Smooth muscle cell (in vitro differentiated cells): ENCODE data around the gene COMMD6. TPM values are rescaled to one million over a fixed set of nuclear protein-coding genes. Genes with fewer than 3 reads are reported as not detected.

Experiments
- DNase-seq: peaks from one replicate; lab custom pipeline; 2025; ENCODE audit not compliant: unreplicated experiment; lab: John Stamatoyannopoulos, UW
- H2AFZ ChIP-seq: fragments of 200-600 bp; sonication (generic); 2 replicates; pipeline ENCODE4 v1.6.0; 2016; ENCODE audit warnings: antibody characterized with exemption, low read depth, mild to moderate bottlenecking
- H3F3A ChIP-seq: fragments of 200-600 bp; sonication (generic); 2 replicates; pipeline ENCODE4 v1.6.0; 2017; ENCODE audit warnings: antibody characterized with exemption, low read depth
- H3K27ac ChIP-seq: fragments of 200-600 bp; sonication (generic); 2 replicates; pipeline ENCODE4 v1.5.1; 2016; ENCODE audit warnings: low read depth, mild to moderate bottlenecking
- H3K27me3 ChIP-seq: fragments of 200-600 bp; sonication (generic); 2 replicates; pipeline ENCODE4 v1.6.1; 2016; ENCODE audit warnings: low read depth, mild to moderate bottlenecking
- H3K36me3 ChIP-seq: fragments of 200-600 bp; sonication (generic); 2 replicates; pipeline ENCODE4 v1.5.1; 2016; ENCODE audit warnings: low read depth
- H3K4me1 ChIP-seq: fragments of 200-600 bp; sonication (generic); 2 replicates; pipeline ENCODE4 v1.5.1; 2016; ENCODE audit warnings: low read depth
- H3K4me2 ChIP-seq: fragments of 200-600 bp; sonication (generic); 2 replicates; pipeline ENCODE4 v1.6.0; 2016; ENCODE audit warnings: mild to moderate bottlenecking
- H3K4me3 ChIP-seq: fragments of 200-600 bp; sonication (generic); 2 replicates; pipeline ENCODE4 v1.5.1; 2016; ENCODE audit warnings: mild to moderate bottlenecking
- H3K79me2 ChIP-seq: fragments of 200-600 bp; sonication (generic); 2 replicates; pipeline ENCODE4 v1.6.0; 2016; ENCODE audit warnings: low read depth, mild to moderate bottlenecking
- H3K9ac ChIP-seq: fragments of 200-600 bp; sonication (generic); 2 replicates; pipeline ENCODE4 v1.6.0; 2016; ENCODE audit warnings: low read depth
- H3K9me3 ChIP-seq: fragments of 200-600 bp; sonication (generic); replicated peaks from 2 replicates; pipeline ENCODE4 v1.5.1; 2016; ENCODE audit warnings: low read depth
- H4K20me1 ChIP-seq: fragments of 200-600 bp; sonication (generic); 2 replicates; pipeline ENCODE4 v1.6.0; 2016; ENCODE audit warnings: low read depth
- WGBS: methylation state at CpG from one replicate; pipeline ENCODE4 v1.1.7; 2016; ENCODE audit warnings: low lambda C conversion rate; 5-methylcytosine and 5-hydroxymethylcytosine counted together
- polyA plus RNA-seq: library from polyadenylated mRNA; unstranded; fragments of >200 nt; fragmentation: Nextera tagmentation; extraction: Ambion mirVana; gene quantifications from 2 replicates; pipeline ENCODE4 v1.2.1, GENCODE V29; 2016
- total RNA-seq: library from RNA; depleted of rRNA; stranded (reverse); fragments of >200 nt; gene quantifications from 2 replicates; pipeline ENCODE4 v1.2.3, GENCODE V29; 2014
- TF ChIP-seq, protein P1 (sequence below): fragments of 200-600 bp; sonication (generic); IDR thresholded peaks from 2 replicates; pipeline ENCODE4 v1.5.1; 2017; ENCODE audit warnings: borderline replicate concordance, mild to moderate bottlenecking, antibody characterized with exemption; ENCODE audit not compliant: insufficient read depth, poor library complexity, severe bottlenecking

Gene COMMD6
- total RNA-seq, result 181 and 291 TPM in 2 replicates
- 270 and 284 TPM in 2 replicates for polyA plus RNA-seq

DNA sequence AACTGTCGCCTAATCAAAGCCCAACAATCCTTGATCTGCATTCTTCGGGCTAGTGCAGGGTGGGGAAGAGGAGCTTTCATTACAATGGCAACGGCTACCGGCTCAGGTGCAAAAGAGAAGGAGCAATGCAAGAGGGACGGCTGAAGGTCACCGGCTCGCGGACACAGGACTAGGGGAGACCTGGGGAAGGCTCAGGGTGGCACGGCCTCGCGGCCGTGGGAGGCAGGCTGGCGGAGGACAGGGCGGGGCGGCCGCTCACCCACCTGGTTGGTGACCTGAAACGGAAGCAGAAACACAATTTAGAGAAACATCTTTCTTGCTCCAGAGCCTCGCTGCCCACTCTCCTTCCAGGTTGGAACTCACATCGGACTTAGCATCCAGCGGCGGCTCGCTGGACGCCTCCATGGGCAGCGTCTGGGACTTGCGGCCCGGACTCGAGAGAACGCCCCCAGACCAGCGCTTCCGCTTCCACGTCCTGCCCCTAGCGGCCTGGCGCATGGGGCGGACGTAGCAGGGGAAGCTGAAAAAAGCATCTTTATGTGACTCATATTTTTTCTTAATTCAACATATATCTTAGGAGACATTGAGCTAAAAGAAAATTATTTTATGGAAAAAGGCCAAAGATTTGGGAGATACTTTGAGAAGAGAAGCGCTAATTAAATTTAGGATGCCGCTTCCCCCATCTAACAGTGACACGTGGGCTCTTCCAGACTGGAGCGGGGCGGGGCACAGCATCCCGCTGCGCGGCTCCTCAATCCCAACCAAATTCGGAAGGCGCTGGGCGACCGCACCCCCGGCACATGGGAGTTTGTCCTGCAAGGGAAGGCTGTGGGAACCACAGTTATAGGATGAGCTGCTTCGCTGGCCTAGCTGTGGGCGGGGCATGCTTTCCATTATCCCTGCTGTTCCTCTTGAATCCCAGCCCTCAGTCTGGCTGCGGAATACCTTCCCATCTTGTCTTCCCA is at the start of gene COMMD6:
COMMD6 (minus strand) TSS at position 441 of the 965 bp plus-strand sequence; CDS start at position 405, 36 bp downstream.
- Histone ChIP-seq H3K79me2 (peaks cover 29% of the 10 kb centered on the region), H3K27ac (peak within 1 kb of the TSS; percentile 82), H3K4me1 (peaks cover 16% of the 10 kb centered on the region), H2AFZ (peak within 1 kb of the TSS; percentile 96), H3K4me3 (peak within 1 kb of the TSS; percentile 79), H3K36me3 (peaks cover 6% of the 10 kb centered on the region), H3K27me3 (no peaks in the 10 kb centered on the region), H3K4me2 (peak within 1 kb of the TSS; percentile 95), H3K9ac (peak within 1 kb of the TSS; percentile 98), H3F3A (no peaks in the 10 kb centered on the region), H4K20me1 (peaks cover 6% of the 10 kb centered on the region), H3K9me3 (no peaks in the 10 kb centered on the region)
- TF ChIP-seq, protein P1, sequence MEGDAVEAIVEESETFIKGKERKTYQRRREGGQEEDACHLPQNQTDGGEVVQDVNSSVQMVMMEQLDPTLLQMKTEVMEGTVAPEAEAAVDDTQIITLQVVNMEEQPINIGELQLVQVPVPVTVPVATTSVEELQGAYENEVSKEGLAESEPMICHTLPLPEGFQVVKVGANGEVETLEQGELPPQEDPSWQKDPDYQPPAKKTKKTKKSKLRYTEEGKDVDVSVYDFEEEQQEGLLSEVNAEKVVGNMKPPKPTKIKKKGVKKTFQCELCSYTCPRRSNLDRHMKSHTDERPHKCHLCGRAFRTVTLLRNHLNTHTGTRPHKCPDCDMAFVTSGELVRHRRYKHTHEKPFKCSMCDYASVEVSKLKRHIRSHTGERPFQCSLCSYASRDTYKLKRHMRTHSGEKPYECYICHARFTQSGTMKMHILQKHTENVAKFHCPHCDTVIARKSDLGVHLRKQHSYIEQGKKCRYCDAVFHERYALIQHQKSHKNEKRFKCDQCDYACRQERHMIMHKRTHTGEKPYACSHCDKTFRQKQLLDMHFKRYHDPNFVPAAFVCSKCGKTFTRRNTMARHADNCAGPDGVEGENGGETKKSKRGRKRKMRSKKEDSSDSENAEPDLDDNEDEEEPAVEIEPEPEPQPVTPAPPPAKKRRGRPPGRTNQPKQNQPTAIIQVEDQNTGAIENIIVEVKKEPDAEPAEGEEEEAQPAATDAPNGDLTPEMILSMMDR, result peak; percentile 31
- DNase-seq, result peak; percentile 25
- 2% methylated on average over 51 of the region's 51 CpGs for WGBS

DNA sequence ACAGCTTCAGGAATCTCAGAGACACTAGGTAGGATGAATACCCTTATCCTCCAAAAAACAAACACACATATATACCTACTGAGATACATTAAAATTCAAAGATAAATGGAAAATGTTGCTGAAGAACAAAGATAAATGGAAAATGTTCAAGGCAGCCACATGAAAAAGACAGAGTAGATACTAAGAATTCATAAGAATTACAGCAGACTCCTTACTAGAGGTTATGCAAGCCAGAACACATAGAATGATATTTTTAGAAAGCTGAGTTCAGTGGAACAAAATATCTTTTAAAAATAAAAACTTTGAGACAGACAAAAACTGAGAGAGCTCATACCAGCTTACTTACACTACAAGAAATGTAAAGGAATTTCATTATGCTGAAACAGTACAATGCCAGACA is 47.5 kb upstream of the COMMD6 start:
- Histone ChIP-seq H3K27me3 (no peaks in the 10 kb centered on the region), H3K9me3 (no peaks in the 10 kb centered on the region), H2AFZ (no peak overlapping the region), H3F3A (no peaks in the 10 kb centered on the region), H3K4me2 (no peak overlapping the region), H3K27ac (no peak overlapping the region), H3K79me2 (no peaks in the 10 kb centered on the region), H4K20me1 (no peaks in the 10 kb centered on the region), H3K36me3 (peaks cover 20% of the 10 kb centered on the region), H3K4me1 (no peaks in the 10 kb centered on the region), H3K4me3 (no peak overlapping the region), H3K9ac (no peak overlapping the region)
- TF ChIP-seq, protein P1, result no peak
- DNase-seq, result no peak

DNA sequence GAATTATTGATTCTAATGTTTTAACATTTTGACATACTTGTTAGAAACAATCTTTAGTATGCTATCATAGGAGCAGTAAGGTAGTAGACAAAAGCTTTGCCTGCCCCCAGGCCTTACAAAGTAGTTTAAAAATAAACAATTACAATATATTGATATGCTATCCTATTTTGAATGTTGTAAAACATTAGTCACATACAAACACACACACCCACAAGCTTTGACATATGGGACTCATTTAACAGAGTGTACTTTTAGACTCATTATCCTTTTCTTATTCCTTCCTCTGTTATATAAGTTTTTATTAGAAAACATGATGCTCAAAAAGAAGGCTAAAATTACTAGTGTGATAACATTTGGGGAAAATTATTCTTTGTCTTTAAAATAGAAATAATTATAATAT is 45.5 kb upstream of the COMMD6 start:
- Histone ChIP-seq H3K4me2 (no peak overlapping the region), H3K4me1 (no peaks in the 10 kb centered on the region), H3K79me2 (no peaks in the 10 kb centered on the region), H3K9me3 (no peaks in the 10 kb centered on the region), H2AFZ (no peak overlapping the region), H3K27me3 (no peaks in the 10 kb centered on the region), H3K36me3 (peaks cover 18% of the 10 kb centered on the region), H3F3A (no peaks in the 10 kb centered on the region), H3K4me3 (no peak overlapping the region), H4K20me1 (no peaks in the 10 kb centered on the region), H3K9ac (no peak overlapping the region), H3K27ac (no peak overlapping the region)
- DNase-seq, result no peak
- TF ChIP-seq, protein P1, result no peak
